GM12864 (cell line): ENCODE results near the gene TRPV6.

Experiments used
- DNase-seq: peaks from one replicate; pipeline ENCODE4 v3.0.0-alpha.2; 2011; ENCODE audit warnings: low read depth
- H3K4me3 ChIP-seq: 2 replicates; pipeline ENCODE4 v1.5.1; 2011; ENCODE audit warnings: mild to moderate bottlenecking, low read depth, low read length, control low read depth
- TF ChIP-seq, protein P1 (sequence below): IDR thresholded peaks from 2 replicates; pipeline ENCODE4 v1.5.1; 2011; ENCODE audit warnings: low read depth, mild to moderate bottlenecking, moderate library complexity, low read length, control low read depth, inconsistent platforms; ENCODE audit errors: missing control alignments

Gene TRPV6

DNA sequence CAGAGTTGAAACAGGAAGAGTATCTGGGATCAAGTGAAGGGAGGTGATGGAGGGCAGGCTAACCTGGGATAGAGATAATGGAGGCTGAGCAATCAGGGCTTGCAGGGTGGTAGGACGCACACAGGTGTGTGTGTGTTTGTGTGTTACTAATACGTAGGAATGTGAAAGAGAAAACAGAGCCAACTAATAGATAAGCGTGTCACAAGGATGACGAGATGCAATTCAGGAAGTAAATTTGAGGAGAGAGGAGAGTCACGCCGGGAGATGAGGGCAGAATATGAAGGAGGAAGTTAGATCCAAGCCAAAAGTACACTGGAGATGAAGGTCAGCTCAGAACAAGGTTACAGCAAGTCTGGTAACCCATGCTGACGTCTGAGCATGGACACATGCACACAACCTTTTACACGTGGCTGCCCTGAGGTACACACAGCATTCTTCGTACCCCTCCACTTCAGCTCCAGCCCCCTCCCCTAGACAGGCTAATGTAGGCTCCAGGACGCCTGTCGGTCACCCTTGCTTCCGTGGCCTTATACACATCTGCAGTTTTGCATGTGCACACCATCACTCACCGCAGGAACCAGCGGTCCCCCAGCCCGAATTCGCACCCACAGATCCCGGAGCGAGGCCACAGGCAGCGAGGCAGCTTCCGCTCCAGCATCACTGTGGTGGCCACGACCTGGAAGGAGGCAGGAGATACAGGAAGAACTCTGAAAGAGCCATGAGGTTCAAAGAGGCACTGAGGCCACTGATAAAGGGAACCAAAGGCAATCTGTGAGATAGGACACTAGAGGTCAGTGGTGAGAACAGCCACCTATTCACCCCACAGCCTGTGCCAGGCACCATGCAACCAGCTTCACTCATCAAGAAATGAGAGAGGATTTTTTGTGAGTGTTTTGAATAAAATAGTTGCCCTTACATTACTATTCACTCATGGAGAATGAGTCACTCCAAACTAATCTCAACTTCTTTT lies 23.7 kb upstream of the TRPV6 start:
- TF ChIP-seq, protein P1, sequence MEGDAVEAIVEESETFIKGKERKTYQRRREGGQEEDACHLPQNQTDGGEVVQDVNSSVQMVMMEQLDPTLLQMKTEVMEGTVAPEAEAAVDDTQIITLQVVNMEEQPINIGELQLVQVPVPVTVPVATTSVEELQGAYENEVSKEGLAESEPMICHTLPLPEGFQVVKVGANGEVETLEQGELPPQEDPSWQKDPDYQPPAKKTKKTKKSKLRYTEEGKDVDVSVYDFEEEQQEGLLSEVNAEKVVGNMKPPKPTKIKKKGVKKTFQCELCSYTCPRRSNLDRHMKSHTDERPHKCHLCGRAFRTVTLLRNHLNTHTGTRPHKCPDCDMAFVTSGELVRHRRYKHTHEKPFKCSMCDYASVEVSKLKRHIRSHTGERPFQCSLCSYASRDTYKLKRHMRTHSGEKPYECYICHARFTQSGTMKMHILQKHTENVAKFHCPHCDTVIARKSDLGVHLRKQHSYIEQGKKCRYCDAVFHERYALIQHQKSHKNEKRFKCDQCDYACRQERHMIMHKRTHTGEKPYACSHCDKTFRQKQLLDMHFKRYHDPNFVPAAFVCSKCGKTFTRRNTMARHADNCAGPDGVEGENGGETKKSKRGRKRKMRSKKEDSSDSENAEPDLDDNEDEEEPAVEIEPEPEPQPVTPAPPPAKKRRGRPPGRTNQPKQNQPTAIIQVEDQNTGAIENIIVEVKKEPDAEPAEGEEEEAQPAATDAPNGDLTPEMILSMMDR: peak; percentile 55
- no peak overlapping the region for H3K4me3 ChIP-seq
- no peak for DNase-seq

DNA sequence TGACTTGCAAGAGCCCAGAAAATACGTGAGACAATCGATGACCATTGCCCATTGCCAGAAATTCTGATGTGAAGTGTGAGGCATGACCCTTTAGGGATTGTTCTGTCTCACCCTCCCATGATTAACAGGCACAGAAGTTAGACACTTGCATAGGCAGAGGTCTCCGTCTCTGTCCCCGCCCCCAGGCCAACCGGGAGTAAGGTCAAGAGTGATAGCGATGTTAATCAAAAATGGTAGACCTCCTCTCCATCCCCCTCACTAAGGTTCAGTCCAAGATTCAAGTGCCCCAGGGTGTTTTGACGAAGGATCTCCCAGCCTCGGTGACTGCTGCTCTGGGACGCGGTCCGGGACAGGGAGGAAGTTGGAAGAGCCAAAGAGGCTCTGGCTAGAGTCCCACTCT lies 22.7 kb upstream of the TRPV6 start:
- no peak overlapping the region for H3K4me3 ChIP-seq
- DNase-seq: no peak
- TF ChIP-seq, protein P1: no peak

DNA sequence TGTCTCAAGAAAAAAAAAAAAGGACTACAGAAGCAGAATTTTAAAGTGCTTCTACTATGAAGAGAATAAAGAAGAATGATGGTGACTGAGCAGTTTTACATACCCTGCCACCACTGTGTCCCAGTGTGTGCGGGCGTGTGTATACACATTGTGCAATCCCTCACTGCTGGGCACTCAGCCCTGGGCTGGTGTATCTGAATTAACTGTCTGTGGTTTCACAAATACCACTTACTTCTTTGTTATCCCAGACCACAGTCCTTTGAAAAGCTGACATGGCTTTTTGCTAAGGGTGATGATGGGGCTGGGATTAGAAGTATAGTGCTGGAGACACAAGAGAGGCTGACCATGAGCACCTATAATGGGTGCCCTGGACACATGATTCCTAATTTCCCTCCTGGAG lies 21.1 kb upstream of the TRPV6 start:
- H3K4me3 ChIP-seq: no peak overlapping the region
- TF ChIP-seq, protein P1: no peak
- no peak for DNase-seq

DNA sequence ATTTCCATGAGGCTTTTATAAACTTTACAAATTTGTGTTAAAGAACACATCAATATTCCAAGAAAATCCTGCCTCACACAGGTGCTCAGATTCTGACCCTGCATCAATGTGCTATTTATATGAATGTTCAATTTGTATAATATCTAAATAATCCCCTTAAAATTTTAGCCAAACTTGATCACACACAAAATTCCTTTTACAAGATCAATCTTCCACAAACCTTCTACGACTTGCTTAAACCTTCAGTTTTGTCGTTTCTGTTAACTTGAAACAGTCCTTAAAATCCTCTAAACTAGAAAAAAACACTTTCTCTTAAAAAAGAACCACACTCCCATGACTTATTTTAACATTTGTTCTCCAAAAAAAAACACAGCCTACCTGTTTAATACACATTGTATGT lies 20.2 kb upstream of the TRPV6 start:
- TF ChIP-seq, protein P1: no peak
- DNase-seq: no peak
- H3K4me3 ChIP-seq: no peak overlapping the region

DNA sequence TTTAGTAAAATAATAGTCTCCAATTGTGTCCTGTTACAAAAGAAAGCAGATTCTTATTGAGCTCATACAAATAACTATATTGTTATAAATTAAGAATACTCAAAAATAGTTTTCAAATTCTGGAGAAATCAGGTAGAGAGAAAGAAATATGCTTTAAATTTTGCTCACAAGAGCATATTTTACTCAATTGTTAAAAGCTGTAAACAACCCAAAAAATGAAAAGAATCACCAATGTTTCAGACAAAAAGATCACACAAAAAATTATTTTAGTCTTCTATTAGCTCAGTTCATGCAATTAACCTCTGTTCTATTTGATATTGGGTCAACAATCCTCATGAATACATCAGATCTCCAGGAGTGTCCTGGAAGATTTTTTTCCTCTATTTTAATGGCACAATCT lies 18.6 kb upstream of the TRPV6 start:
- DNase-seq: no peak
- TF ChIP-seq, protein P1: no peak
- no peak overlapping the region for H3K4me3 ChIP-seq

DNA sequence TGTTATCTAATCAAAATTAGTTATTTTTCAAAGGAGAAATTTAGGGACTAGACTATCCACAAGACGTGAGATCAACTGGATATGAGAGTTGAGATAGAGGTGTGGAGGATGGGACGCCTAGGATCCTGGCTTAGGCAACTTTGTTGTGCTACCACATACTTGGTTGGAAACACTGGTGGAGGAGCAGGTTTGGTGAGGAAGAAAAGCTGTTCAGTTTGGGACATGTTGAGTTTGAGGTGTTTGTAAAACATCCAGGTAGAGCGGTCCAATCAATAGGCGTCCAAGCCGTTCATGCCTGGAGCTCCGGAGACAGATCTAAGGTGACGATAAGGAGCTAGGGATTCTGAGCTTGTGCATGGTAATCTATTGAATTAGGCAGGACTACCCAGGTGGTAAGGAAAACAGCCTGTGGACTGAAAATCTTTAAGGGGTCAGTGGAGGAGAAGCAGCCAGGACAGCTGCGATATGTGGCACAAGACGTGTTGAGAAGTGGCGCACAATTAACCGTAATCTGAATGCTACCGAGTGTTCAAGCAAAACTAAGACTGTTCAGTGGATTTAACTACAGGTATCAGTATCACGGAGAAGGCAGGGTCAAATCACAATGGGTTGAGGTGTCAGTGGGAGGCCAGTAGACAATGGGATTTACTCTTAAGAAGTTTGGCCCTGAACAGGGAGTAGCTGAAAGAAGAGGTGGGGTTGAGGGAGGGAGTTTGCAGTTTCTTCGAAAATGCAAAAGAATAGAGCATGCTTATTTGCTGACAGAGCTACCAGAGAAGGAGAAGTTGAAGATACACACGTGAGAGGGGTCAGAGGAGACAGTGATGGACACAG lies 16.1 kb upstream of the TRPV6 start:
- no peak for DNase-seq
- TF ChIP-seq, protein P1: no peak
- H3K4me3 ChIP-seq: no peak overlapping the region
